Astrocyte (in vitro differentiated cells and primary cell): Measurements from ENCODE around the gene USP20.

ENCODE experiments used
- EZH2 ChIP-seq: IDR thresholded peaks from 2 replicates; pipeline ENCODE4 v1.6.1; 2012; ENCODE audit warnings: mild to moderate bottlenecking, low read length, inconsistent platforms; ENCODE audit not compliant: insufficient read depth
- TF ChIP-seq, protein P1 (sequence below): IDR thresholded peaks from 2 replicates; pipeline ENCODE4 v1.5.1; 2011; ENCODE audit warnings: low read depth, mild to moderate bottlenecking, inconsistent platforms, low read length, moderate library complexity; ENCODE audit not compliant: insufficient read depth

DNA sequence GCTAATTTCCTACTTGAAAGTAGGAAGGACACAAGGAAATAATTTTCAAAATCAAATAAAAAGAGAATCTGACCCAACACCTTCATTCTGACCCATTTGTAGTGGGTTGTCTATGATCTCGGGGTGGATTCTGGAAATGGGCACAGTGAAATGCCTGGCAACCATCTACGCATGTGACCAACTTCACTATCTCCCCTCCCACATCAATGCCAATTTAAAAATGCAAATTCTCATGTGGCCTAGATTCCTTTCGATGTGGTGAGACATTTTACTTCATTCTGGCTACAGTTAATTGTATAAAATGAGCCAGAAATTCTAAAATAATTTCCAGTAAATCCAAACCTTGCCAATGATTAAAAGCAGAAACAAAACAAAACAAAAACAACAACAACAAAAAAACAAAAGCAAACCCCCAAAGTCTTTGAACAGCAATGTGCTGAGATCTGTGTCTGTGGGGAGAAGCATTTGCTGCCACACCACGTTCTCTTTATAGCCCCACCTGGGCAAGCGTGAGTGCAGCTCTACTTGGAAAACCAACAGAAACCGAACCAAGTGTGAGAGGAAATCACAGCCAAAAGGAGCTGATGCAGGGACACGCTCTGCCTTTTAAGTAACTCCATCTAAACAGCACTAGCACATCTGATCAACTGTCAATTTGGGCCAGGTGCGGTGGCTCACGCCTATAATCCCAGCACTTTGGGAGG, 59.0 kb downstream of the USP20 start:
- TF ChIP-seq, protein P1, sequence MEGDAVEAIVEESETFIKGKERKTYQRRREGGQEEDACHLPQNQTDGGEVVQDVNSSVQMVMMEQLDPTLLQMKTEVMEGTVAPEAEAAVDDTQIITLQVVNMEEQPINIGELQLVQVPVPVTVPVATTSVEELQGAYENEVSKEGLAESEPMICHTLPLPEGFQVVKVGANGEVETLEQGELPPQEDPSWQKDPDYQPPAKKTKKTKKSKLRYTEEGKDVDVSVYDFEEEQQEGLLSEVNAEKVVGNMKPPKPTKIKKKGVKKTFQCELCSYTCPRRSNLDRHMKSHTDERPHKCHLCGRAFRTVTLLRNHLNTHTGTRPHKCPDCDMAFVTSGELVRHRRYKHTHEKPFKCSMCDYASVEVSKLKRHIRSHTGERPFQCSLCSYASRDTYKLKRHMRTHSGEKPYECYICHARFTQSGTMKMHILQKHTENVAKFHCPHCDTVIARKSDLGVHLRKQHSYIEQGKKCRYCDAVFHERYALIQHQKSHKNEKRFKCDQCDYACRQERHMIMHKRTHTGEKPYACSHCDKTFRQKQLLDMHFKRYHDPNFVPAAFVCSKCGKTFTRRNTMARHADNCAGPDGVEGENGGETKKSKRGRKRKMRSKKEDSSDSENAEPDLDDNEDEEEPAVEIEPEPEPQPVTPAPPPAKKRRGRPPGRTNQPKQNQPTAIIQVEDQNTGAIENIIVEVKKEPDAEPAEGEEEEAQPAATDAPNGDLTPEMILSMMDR, result no peak
- TF ChIP-seq EZH2, result no peak
